GM18507 (cell line): Measurements from ENCODE around the gene DIPK2A.

Experiments
- DNase-seq: peaks from one replicate; pipeline ENCODE4 v3.0.0; 2011; ENCODE audit warnings: low read depth; ENCODE audit not compliant: insufficient read length; ENCODE audit errors: extremely low spot score
- FAIRE-seq: peaks from 2 replicates; lab custom pipeline; 2011; peaks lifted over from hg19 to GRCh38; lab: Jason Lieb, UNC

The DIPK2A gene, protein sequence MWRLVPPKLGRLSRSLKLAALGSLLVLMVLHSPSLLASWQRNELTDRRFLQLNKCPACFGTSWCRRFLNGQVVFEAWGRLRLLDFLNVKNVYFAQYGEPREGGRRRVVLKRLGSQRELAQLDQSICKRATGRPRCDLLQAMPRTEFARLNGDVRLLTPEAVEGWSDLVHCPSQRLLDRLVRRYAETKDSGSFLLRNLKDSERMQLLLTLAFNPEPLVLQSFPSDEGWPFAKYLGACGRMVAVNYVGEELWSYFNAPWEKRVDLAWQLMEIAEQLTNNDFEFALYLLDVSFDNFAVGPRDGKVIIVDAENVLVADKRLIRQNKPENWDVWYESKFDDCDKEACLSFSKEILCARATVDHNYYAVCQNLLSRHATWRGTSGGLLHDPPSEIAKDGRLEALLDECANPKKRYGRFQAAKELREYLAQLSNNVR

DNA sequence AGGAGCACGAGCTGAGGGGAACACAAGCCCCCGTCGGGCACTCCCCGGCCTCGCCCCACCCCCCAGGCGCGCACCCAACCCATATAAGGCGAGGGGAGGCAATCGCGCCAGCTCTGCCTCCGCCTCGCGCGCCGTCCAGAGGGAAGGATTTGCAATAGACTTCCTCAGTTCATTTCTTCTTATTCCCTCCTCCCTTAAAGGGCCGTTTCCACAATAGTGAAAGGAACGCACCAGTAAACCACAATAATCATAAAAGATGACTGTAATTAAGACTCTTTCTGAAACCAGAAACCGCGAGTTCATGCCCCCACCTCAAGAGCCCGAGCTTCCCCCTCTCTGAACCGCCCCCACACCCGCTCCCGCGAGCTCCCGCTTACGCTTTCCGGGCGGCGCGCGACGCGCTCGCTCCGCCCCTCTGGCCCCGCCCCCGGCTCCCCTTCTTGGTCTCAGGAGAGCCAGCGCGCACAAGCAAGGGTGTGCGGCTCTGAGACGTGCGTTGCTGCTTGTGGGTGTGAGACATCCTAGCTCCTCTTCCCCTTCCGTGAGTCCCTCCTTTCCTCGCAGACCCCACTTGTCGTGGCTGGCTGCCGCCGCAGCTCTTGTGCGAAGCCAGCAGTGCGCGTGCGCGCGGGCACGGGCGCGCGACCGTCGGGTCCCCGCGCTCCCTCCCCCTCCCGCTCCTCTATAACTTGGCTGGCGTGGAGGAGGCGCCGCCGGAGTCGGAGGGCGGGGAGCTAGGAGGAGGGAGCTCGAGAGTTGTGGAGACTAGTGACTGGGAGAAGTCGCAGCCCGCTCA lies at the start of gene DIPK2A:
DIPK2A (plus strand) TSS at position 465 of the 796 bp plus-strand sequence. CDS start 510 bp downstream, outside the sequence.
- FAIRE-seq = peak; percentile 87
- peak; percentile 67 for DNase-seq

DNA sequence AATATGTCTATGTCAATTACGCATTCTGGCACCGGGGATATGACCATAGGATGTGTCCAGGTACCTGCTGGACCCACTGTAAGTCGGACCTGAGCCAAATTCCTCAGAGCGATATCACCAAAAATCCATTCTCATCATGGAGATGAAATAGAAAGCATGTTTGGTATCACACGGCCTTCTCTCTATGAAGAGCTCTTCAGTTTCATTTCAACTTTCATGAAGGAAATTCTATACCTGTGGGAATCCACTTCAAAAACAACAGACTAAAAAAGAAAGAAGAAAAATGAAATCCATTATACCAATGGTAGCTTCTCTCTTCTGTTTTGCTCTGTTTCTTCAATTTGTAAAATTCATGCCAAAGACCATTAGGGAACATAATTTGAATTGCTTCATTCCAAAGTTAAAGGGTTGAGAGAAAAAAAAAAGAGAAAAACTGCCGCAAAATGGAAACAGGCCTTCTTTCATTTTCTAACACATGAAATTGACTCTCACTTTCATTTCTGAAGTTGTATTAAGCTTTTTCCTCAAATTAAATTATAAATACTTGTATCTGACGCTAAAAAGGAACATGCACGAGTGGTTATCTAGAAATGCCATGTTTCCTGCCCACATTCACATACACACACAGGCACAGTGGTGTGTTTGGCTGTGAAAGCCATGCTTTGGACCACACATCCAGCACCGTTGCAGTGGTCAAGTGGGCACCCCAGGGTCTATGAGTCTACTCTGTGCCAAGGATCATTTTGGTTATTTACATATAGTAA lies 46.9 kb upstream of the DIPK2A start:
- peak; percentile 57 for FAIRE-seq
- no peak for DNase-seq

DNA sequence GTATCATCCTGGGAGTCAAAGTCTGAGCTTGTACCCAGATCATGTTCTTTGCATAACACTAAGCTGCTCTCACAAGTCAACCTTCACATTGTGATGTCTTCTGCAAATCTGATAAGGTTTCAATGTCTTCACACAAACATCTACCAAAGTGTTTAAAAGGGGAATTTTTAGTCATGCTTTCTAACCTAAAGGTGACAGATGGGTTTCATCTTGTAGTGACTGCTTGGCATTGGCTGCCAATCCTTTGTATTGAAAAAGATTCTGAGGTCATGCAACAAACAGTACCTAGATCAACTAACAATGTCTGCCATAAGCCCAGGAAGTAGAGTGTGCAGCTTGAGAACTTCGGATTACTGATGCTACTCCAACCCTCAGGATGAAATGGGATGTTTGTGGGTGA lies 43.6 kb upstream of the DIPK2A start:
- DNase-seq (no peak), FAIRE-seq (no peak)

DNA sequence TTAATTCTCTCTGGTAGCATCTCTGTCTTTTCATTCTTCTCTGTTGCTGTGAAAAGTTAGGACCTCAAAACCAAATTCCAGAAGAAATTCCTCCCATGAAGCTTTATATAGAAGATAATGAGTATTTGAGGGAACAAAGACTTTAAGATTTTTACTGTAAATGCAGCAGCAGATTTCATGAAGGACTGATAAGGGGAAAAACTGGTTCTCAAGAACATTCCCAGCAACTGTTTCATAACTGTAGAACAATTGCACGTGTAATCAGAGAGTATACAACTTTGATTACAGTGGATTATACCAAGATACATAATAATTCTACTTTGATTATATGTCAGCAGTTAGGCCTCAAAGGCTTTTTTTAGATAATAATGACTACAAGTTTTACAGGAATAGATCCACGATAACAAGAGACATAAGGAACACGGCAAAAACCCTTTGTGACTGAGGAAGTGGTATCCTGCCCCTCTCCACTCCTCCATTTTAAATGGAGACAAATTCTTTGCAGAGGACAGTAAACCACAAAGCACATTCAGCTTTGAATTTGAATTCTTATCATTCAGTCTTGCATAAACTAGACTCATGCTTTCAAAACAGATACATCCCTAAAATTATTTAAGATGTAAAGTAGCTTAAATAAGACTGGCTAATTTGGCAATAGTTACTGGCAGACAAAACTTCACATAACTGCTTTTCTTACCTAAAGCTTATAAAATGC lies 42.9 kb upstream of the DIPK2A start:
- no peak for FAIRE-seq
- DNase-seq = no peak

DNA sequence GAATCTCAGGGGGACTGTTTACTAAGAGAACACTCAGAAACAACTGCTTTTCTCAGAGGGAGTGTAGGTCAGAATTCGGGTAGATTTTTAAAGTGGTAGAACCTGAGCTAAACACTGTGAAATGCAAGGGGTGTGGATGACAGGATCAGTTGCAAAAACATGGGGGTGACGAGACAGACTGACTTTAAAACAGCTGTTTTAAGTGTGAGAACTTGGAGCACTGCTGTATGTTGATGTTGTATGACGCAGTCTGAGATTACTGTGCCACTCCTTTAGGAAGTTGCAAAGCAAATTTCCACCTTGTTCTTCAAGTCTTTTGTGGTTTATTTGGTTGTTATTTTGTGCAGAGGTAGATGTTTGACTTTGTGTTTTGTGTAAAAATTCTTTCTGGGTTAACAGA lies 36.8 kb upstream of the DIPK2A start:
- FAIRE-seq (no peak), DNase-seq (no peak)

DNA sequence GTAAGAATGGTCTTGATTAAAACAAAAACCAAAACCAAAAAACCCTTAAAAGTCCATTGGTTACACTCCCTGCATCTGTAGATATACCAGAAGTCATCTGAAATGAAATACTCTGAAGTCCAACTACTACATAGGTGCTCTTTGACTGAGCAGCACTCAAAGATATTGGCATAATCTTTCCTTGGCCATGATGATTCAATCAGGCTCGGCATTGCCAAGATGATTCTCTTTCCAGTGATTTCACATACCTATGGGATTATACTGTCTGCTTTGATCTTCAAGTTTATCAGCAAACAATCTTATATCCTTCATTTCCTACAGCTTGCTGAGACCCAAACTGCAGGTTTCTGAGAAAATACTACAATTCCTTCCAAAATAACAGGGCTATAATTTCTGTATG lies 35.9 kb upstream of the DIPK2A start:
- FAIRE-seq (no peak), DNase-seq (no peak)

DNA sequence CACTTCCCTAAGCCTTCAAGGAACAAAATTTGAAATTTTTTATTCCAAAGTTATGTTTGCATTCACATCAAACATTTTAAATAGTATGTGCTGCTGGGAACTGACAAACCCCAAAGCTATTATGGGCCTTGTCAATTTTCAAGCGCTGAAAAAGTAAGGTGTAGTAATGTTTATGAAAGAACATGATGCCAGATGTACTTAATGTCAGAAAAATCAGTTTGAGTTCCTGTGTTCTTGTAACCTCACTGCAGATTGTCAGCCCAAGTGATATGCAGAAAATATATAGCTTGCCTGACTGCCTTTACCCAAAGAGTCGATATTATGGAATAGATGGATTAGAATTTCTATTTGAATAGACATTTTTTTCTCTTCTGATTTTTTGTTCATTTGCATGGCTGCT lies 20.8 kb upstream of the DIPK2A start:
- FAIRE-seq (no peak), DNase-seq (no peak)

DNA sequence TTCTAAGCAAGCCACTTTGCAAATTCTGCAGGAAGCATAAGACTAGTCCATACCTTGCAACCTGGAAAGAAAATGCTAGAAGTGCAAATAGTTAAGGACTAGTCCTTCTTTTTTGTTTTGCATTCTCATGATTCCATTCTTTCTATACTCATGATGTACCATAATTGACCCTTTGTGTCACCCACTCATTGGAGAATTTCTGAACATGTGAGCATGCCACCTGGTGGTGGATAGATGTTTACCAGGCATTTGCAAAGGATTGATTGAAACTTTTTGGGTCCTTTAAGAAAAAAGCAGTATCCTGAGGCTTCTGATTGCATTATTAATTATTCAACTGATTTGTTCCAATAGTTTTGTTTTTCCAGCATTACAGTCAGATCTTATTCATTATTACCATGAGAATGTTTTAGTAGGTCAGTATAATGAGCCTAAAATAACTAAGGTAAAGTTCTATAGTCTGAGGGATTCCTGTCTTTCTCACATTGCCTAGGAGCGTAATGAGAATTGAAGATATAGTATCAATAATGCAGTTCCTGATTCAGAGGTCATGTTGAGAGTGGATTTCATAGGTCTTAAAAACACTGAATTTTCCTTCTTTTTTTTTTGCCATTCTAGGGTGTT lies 20.2 kb upstream of the DIPK2A start:
- DNase-seq (no peak), FAIRE-seq (peak; percentile 86)

DNA sequence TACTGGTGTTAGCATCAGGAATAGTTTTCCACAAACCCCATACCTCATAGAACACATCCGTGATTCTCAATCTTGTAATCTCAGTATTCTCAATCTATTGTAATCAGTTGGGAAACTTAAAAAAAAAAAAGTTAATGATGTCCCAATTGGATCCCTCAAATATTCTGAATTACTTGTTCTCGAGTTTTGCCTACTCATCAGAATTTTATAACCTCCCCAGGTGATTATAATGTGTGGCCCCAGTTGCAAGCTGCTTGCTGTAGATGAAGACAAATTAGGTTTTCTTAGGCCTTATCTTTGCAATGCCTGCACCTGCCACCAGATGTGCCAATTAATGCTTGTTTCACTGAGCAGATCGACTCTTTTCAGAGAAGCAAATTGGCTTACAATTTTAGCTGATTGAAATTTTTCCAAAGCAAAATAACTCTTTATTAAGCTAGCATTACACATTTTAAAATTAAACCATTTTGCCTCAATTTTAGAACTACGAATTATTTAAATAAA lies 19.0 kb upstream of the DIPK2A start:
- FAIRE-seq (no peak), DNase-seq (no peak)

DNA sequence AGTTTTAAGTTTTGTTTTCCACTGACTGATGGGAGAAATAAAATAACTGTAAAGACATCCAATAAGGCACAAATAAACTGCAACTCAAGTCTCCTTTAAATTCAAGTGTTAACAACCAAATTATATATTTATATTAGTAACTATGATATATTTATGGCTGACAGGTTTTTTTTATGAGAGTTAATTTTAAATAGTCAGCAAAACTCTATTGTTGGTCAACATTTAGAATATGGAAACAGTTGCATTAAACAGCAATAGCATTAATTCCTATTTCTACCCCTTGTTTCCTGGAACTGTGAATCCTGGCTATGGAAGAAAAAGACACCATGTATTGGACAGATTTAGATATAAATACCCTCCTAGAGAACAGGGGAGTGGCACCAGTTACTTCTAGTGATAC lies 16.5 kb upstream of the DIPK2A start:
- DNase-seq (no peak), FAIRE-seq (no peak)

DNA sequence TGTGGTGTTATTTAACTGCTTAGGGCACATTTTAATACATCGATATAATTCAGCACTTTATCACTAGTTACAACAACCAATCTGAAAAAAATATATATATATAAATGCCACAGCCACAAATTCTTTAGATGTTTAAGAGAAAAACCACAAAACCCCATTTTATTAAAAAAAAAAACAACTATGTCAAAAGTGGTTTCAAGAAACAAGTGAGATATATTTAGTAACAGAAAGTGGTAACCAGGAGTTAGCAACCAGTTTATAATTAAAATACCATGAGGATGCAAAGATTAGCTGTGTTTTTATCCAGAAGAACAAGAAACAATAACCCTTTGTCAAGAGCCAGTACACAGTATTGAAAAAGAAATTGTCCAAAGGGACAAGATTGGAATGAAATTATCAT lies 14.8 kb upstream of the DIPK2A start:
- DNase-seq (no peak), FAIRE-seq (no peak)

DNA sequence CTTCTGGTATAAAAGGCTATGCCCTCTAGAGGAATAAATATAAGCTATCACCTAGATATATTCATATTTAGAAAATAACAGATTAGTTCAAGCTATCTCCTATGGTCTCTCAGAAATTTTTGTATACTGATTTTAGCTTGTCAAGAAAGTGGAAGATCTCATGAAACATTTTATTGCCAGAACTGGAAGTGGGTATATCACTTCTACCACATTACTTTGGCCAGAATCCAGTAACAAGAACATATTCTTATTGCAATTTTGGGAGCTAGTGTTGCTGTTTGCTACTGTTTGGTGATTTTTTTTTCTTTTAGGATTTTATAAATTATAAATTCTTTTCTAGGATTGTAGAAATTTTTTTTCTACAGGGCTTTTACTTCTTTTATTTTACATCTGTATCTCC lies 14.2 kb upstream of the DIPK2A start:
- DNase-seq (no peak), FAIRE-seq (no peak)

DNA sequence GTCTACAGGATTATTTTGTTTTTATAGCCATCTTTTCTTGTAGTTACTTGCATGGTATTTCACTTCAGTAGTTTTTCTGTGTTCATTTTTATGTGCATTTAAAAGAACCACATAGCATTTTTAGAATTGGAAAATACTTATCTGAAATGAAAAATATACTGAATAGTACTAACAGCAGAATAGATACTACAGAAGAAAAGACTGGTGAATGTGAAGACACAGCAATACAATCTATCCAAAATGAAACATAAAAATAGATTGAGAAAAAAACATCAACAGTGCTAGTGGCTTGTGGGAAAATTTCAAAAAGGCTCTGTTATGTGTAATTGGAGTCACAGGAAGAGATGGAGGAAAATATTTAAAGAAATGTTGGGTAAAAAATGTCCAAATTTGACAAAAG lies 12.7 kb upstream of the DIPK2A start:
- no peak for DNase-seq
- no peak for FAIRE-seq

DNA sequence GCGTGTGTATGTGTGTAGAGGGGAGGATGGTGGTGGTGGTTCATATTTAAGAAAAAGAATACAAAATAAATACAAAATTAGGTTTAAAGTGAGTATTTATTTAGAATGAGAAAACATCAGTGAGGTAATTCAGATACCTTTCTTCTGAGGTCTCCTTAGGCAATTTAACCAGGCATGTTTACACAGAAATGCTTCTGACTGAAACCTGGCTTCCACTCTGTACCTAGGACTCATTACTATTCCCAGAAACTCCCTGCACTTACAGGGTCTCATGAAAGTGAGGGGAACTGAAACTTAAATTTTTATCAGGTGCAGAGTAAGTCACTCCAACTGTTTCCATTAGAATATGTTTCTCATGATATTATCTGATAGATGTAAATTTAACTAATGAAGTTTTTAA lies 10.3 kb upstream of the DIPK2A start:
- no peak for DNase-seq
- FAIRE-seq = no peak

DNA sequence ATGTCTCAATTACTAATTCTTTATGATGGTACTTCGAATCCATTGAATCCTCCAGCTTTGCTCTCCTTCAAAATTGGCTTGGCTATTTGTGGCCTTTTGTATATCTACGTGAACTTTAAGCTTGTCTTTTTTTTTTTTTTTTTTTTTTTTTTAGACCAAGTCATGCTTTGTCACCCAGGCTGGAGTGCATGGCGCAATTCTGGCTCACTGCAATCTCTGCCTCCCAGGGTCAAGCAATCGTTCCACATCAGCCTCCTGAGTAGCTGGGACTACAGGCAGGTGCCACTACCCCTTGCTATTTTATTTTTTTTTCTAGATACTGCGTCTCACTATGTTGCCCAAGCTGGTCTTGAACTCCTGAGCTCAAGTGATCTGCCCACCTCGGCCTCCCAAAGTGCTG lies 7.7 kb upstream of the DIPK2A start:
- FAIRE-seq (no peak), DNase-seq (no peak)

DNA sequence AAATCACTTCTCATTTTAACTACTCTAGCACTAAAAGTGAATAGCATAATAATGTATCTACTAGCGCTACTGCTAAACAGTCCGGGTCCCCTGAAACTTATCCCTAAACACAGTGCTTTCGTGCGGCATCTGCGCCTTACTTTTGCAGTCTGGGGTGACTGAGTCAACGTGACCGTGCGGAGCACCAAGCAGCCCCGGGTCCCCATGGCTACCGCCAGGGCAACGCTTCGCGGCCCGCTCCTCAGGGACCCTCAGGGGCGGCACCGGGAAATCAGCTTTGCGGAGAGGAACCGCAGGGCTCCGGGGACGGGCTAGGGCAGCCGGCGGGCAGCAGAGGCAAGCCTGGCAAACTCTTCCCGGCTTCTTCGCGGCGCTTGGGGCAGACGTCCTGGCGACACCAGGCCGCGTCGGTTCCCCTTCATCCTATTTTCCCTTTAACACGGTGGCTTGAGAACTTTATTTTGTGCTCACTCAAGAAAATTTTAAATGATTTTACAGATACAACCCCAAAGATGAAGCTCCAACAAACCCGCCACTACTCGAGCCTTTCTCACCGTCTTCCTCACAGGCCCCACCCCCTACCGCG lies 757 bp upstream of the DIPK2A start:
- no peak for FAIRE-seq
- DNase-seq = no peak

DNA sequence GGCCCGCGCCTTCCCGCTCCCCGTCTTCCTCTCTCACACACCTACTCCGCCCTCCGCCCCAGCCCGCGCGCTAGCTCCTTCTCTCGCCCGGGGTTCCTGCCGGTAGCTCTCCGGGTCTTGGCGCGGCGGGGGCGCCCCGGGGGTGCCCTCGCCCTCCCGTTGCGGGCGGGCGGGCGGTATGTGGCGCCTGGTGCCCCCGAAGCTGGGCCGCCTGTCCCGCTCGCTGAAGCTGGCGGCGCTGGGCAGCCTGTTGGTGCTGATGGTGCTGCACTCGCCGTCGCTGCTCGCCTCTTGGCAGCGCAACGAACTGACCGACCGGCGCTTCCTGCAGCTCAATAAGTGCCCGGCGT lies 507 bp downstream of the DIPK2A start:
- DNase-seq = no peak
- no peak for FAIRE-seq

DNA sequence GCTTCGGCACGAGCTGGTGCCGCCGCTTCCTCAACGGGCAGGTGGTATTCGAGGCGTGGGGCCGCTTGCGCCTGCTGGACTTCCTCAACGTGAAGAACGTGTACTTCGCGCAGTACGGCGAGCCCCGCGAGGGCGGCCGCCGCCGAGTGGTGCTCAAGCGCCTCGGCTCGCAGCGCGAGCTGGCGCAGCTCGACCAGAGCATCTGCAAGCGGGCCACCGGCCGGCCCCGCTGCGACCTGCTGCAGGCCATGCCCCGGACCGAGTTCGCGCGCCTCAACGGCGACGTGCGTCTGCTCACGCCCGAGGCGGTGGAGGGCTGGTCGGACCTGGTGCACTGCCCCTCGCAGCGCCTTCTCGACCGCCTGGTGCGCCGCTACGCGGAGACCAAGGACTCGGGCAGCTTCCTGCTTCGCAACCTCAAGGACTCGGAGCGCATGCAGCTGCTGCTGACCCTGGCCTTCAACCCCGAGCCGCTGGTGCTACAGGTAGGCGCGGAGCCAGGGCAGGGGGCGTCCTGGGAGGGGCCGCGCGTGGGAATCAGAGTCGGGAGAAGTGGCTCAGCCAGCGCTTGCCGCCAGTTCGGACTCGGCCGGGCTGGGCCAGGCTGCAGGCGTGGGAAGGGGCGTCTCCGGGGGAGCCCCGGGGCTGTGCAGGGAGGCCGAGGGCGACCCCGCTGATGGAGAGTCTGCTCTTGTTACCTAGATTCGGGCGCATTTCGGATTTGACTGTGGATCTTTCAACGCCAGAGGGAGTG lies 1.1 kb downstream of the DIPK2A start:
- DNase-seq = peak; percentile 14
- peak; percentile 48 for FAIRE-seq
